B cell (primary cell): ENCODE results near the gene LIMS4. TPM values are rescaled to one million over a fixed set of nuclear protein-coding genes. Genes with fewer than 3 reads are reported as not detected.
"Not testable (repeated sequence)": the region's sequence is repeated elsewhere in the genome, so short reads cannot be mapped to it uniquely, and the experiment has no call there.

Experiments
- ATAC-seq: fragments of 200-7000 bp; cut with Tn5 transposase; one replicate; pipeline ENCODE4 v1.10.0; 2021; ENCODE audit warnings: low read depth, mild to moderate bottlenecking, moderate number of reproducible peaks, moderate library complexity
- CTCF ChIA-PET: fragments of 350-600 bp; sonication (Branson Sonifier 250); formaldehyde crosslinking; loops from one replicate; lab custom pipeline; 2021; ENCODE audit warnings: antibody characterized with exemption, inconsistent platforms; lab: Charles Lee
- POLR2A ChIA-PET: fragments of 350-600 bp; sonication (Branson Sonifier 250); formaldehyde crosslinking; loops from one replicate; lab custom pipeline; 2021; ENCODE audit warnings: antibody characterized with exemption; lab: Charles Lee
- DNase-seq: peaks from one replicate; pipeline ENCODE4 v3.0.0; 2013
- H2AFZ ChIP-seq: 2 replicates; pipeline ENCODE4 v1.6.1; 2012; ENCODE audit warnings: mild to moderate bottlenecking, low read depth, low read length; ENCODE audit not compliant: insufficient read depth, poor library complexity, severe bottlenecking
- H3K27ac ChIP-seq, 2 donors: 1 replicate in 1 of 2; 2 replicates in 1 of 2; pipeline ENCODE4 v1.5.1; 2012 to 2013; ENCODE audit warnings: low read length in 2 of 2, mild to moderate bottlenecking in 2 of 2, moderate library complexity in 1 of 2
- H3K27me3 ChIP-seq, 4 experiments: fragments of 200-600 bp in 1 of 4; sonication (generic) in 1 of 4; replicated peaks in 1 of 4; 1 replicate in 2 of 4; 2 replicates in 2 of 4; pipeline versions ENCODE4 v1.6.1 to v1.7.0; 2013 to 2016; ENCODE audit warnings: low read length in 3 of 4, mild to moderate bottlenecking in 2 of 4, mixed read lengths in 1 of 4, moderate library complexity in 1 of 4; ENCODE audit not compliant: insufficient read depth in 4 of 4, control insufficient read depth in 3 of 4; ENCODE audit errors: control extremely low read depth in 1 of 4
- H3K36me3 ChIP-seq, 2 experiments: replicated peaks in 1 of 2; 1 replicate in 1 of 2; 2 replicates in 1 of 2; pipeline versions ENCODE4 v1.6.1 to v1.7.1; 2013; ENCODE audit warnings: low read length in 1 of 2; ENCODE audit not compliant: insufficient read depth in 2 of 2, control insufficient read depth in 1 of 2; ENCODE audit errors: control extremely low read depth in 1 of 2, extremely low read depth in 1 of 2
- H3K4me1 ChIP-seq, 2 donors: fragments of 200-600 bp in 1 of 2; sonication (generic) in 1 of 2; 1 replicate in 1 of 2; 2 replicates in 1 of 2; pipeline versions ENCODE4 v1.5.1 to v1.6.1; 2013 to 2017; ENCODE audit warnings: low read length in 2 of 2; ENCODE audit not compliant: control insufficient read depth in 2 of 2, insufficient read depth in 2 of 2
- H3K4me2 ChIP-seq: replicated peaks from 2 replicates; pipeline ENCODE3; 2012; ENCODE audit warnings: mild to moderate bottlenecking, low read depth, low read length; ENCODE audit not compliant: poor library complexity, severe bottlenecking
- H3K4me3 ChIP-seq, 5 experiments: fragments of 200-600 bp in 1 of 5; sonication (generic) in 1 of 5; 1 replicate in 3 of 5; 2 replicates in 2 of 5; pipeline versions ENCODE4 v1.5.1 to v1.7.0; 2011 to 2016; ENCODE audit warnings: low read length in 4 of 5, mild to moderate bottlenecking in 4 of 5, low read depth in 2 of 5, control low read depth in 1 of 5, moderate library complexity in 1 of 5; ENCODE audit not compliant: insufficient read depth in 1 of 5; ENCODE audit errors: control extremely low read depth in 1 of 5, extremely low read depth in 1 of 5
- H3K79me2 ChIP-seq: fragments of 200-600 bp; sonication (generic); one replicate; pipeline ENCODE4 v1.6.0; 2016; ENCODE audit warnings: low read length; ENCODE audit not compliant: control insufficient read depth, insufficient read depth
- H3K9ac ChIP-seq: fragments of 200-600 bp; sonication (generic); 2 replicates; pipeline ENCODE4 v1.6.1; 2017; ENCODE audit warnings: mild to moderate bottlenecking, low read length, moderate library complexity
- H3K9me3 ChIP-seq, 3 donors: one replicate each; pipeline versions ENCODE4 v1.6.1 to v1.7.1; 2013; ENCODE audit warnings: low read length in 2 of 3; ENCODE audit not compliant: control insufficient read depth in 2 of 3, insufficient read depth in 1 of 3; ENCODE audit errors: control extremely low read depth in 1 of 3
- H4K20me1 ChIP-seq: 2 replicates; pipeline ENCODE4 v1.6.0; 2012; ENCODE audit warnings: mild to moderate bottlenecking, low read length; ENCODE audit not compliant: insufficient read depth, control insufficient read depth, poor library complexity, severe bottlenecking
- H3K27ac Mint-ChIP-seq: one replicate; pipeline ENCODE4 v1.8.0; 2021; ENCODE audit warnings: mixed read lengths
- H3K27me3 Mint-ChIP-seq: one replicate; pipeline ENCODE4 v1.8.0; 2021; ENCODE audit warnings: mixed read lengths
- H3K4me1 Mint-ChIP-seq: one replicate; pipeline ENCODE4 v1.8.0; 2021; ENCODE audit warnings: mixed read lengths
- H3K4me3 Mint-ChIP-seq: one replicate; pipeline ENCODE4 v1.8.0; 2021; ENCODE audit warnings: mixed read lengths
- H3K9me3 Mint-ChIP-seq: one replicate; pipeline ENCODE4 v1.8.0; 2022; ENCODE audit warnings: mixed read lengths; ENCODE audit not compliant: insufficient read depth
- WGBS: methylation state at CpG from one replicate; pipeline ENCODE4 v1.1.5; 2013; ENCODE audit warnings: missing lambda C conversion rate; ENCODE audit not compliant: insufficient coverage; 5-methylcytosine and 5-hydroxymethylcytosine counted together
- intact Hi-C: fragments of 100-400 bp; cut with micrococcal nuclease; formaldehyde crosslinking; loops from one replicate; pipeline ENCODE4 v1.10.0; 2022
- polyA plus RNA-seq: library from polyadenylated mRNA; depleted of rRNA; stranded (reverse); fragments of >200 nt; gene quantifications from 2 replicates; pipeline ENCODE4 v1.2.3, GENCODE V29; 2012
- total RNA-seq, 2 donors: library from RNA; stranded (reverse); fragments of 120-200 nt in 1 of 2; gene quantifications; 1 replicate in 1 of 2; 2 replicates in 1 of 2; pipeline versions ENCODE4 v1.2.3 to v1.2.4, GENCODE V29; 2013 to 2022

Gene LIMS4
- total and polyA plus RNA-seq, 2 donors (not counting 1 experiment from before 2014, with no cell fraction given): 0.07 to 0.47 TPM

DNA sequence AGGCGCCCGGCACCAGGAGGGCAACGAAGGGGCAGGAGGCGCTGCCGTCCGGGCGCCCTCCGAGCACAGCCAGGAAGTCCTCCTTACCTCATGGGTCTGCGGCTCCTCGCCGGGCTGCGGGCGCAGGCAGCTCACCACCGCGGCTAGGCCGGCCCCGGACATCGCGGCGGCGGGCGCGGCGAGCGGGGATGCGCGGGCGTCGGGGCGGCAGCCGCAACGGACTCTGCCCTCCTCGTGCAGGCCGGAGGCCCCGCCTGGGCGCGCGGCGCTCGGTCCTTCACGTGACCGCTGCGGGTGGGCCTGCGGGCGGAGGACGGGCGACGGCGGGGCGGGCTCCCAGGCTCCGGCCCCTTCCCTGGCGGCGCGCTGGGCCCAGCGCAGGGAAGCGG, 49.0 kb downstream of the LIMS4 start:
- POLR2A ChIA-PET: not testable (repeated sequence)

DNA sequence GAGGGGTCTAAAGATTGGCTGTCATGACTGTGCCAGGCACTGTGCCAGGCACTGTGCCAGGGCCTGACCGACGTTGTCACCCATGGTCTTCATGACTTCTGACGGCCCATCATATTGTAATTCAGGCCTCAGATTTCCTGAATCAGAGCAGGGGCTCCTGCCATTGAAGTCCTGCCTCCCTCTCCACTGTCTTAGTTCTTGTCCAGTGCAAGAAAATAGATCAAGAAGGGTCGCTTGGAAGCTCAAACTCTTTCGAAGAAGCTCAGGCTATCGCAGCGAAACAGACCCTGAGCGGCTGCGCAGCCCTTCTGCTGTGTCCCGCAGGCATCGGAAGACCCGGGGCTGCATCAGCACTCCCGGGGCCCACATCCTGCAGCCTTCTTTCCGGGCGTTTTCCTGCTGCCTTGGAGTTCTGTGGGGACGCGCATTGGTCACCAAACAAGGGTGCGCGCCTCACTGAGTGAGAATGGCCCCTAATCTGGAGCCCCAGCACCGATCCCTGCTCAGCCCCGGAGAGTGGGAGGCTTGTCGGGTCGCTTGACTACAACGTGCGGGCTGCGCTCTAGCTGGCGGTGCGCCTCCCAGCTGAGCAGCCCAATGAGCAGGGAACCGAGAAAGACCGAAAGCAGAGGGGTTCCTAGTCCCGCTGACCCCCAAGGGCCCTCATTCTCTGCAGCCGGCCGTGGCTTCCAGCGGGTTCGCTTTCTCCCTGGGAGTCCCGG, 49.6 kb downstream of the LIMS4 start:
- intact Hi-C loops, H3K27me3 ChIP-seq, H3K36me3 ChIP-seq, DNase-seq, H2AFZ ChIP-seq, H3K4me2 ChIP-seq, H3K4me1 ChIP-seq, H3K9me3 ChIP-seq, H4K20me1 ChIP-seq, ATAC-seq, H3K27me3 Mint-ChIP-seq, H3K79me2 ChIP-seq, H3K4me3 Mint-ChIP-seq, H3K9ac ChIP-seq, H3K4me3 ChIP-seq, H3K4me1 Mint-ChIP-seq, H3K27ac ChIP-seq, H3K27ac Mint-ChIP-seq, CTCF ChIA-PET, H3K9me3 Mint-ChIP-seq, POLR2A ChIA-PET: not testable (repeated sequence)
- WGBS: no CpG with 5 or more reads among the region's 36 CpGs

More for the DNA sequence above, 49.0 kb downstream of the LIMS4 start:
- DNase-seq, H3K27ac Mint-ChIP-seq, H3K4me2 ChIP-seq, H4K20me1 ChIP-seq, H3K27me3 Mint-ChIP-seq, H3K9ac ChIP-seq, H3K4me1 ChIP-seq, H3K27ac ChIP-seq, H3K79me2 ChIP-seq, H3K4me3 Mint-ChIP-seq, H3K9me3 Mint-ChIP-seq, CTCF ChIA-PET, H3K9me3 ChIP-seq, H2AFZ ChIP-seq, ATAC-seq, intact Hi-C loops, H3K4me3 ChIP-seq, H3K4me1 Mint-ChIP-seq, H3K27me3 ChIP-seq, H3K36me3 ChIP-seq: not testable (repeated sequence)
- no CpG with 5 or more reads among the region's 56 CpGs for WGBS

DNA sequence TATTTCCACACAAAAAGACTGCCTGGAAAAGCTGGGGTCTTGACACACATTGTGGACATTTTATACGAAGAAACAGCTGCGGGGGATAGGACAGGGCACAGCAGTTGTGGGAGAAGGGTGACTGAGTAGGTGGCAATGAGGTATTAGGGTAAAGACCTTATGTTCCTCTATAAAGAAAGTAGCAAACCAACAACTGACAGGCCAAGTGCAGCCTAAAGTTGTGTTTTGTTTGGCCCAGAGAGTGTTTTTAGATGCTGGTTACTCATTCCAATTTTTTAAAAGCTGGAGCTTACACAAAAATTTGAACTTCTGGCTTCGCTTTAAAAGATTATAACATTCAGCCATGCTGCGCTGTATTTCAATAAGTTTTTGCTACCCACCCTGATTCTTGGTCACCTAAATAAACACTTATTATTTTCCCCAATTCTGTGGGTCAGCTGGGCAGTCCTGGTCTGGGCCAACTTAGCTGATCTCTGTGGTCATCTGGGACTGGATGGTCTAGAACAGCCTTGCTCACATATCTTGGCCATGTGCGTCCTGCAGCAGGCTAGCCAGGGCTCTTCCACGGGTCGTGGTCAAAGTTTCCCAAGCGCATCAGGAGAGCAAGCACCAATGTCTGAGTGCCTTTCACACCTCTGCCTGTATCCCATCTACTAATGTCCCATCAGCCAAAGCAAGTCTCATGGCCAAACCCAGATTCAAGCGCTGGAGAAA, 51.8 kb downstream of the LIMS4 start:
- H3K27me3 Mint-ChIP-seq, ATAC-seq, CTCF ChIA-PET, H2AFZ ChIP-seq, H3K9me3 ChIP-seq, H3K9ac ChIP-seq, intact Hi-C loops, H3K4me2 ChIP-seq, H3K27ac ChIP-seq, H3K4me3 ChIP-seq, H3K4me1 ChIP-seq, H3K27ac Mint-ChIP-seq, H3K4me3 Mint-ChIP-seq, DNase-seq, H3K27me3 ChIP-seq, H4K20me1 ChIP-seq, H3K79me2 ChIP-seq, H3K36me3 ChIP-seq, H3K4me1 Mint-ChIP-seq, POLR2A ChIA-PET, H3K9me3 Mint-ChIP-seq: not testable (repeated sequence)
- WGBS: no CpG with 5 or more reads among the region's 9 CpGs

- POLR2A ChIA-PET, DNase-seq, H3K9me3 ChIP-seq, H3K27me3 Mint-ChIP-seq, H3K4me3 ChIP-seq, H3K27ac ChIP-seq, H4K20me1 ChIP-seq, H3K36me3 ChIP-seq, H2AFZ ChIP-seq, CTCF ChIA-PET, H3K27me3 ChIP-seq, intact Hi-C loops, H3K9ac ChIP-seq, H3K4me2 ChIP-seq, H3K79me2 ChIP-seq, H3K4me1 Mint-ChIP-seq, H3K4me3 Mint-ChIP-seq, H3K27ac Mint-ChIP-seq, H3K9me3 Mint-ChIP-seq, ATAC-seq, H3K4me1 ChIP-seq: not testable (repeated sequence)
- no CpG with 5 or more reads among the region's 1 CpG for WGBS
These were observed 65.5 kb downstream of the LIMS4 start for GRCh38 chr2:110407142-110407541.
